ENCODE measurements around the gene ANKRD39. TPM values are rescaled to one million over a fixed set of nuclear protein-coding genes. Genes with fewer than 3 reads are reported as not detected.

The ANKRD39 gene, protein sequence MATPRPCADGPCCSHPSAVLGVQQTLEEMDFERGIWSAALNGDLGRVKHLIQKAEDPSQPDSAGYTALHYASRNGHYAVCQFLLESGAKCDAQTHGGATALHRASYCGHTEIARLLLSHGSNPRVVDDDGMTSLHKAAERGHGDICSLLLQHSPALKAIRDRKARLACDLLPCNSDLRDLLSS
- total RNA-seq: 3.7 TPM

GRCh38 chr2:96857667-96858372, at the start of gene ANKRD39:
Gene ANKRD39 (minus strand): TSS chr2:96858016. CDS start chr2:96857987, 29 bp downstream.
- Histone ChIP-seq H3K4me3 (ENCODE audit: low read length in 3 of 3) (peak within 1 kb of the TSS; percentile 69 to 86 (median 86)), H3K27ac (ENCODE audit: low read depth, low read length) (peak within 1 kb of the TSS; percentile 65), H3K9ac (ENCODE audit: low read depth in 1 of 3, low read length in 3 of 3) (peak within 1 kb of the TSS; percentile 67 to 92 (median 73)), H3K9me3 (ENCODE audit: control insufficient read depth in 3 of 3, low read length in 3 of 3) (no peaks in the 10 kb centered on the region), H3K27me3 (ENCODE audit: control insufficient read depth in 3 of 3, insufficient read depth in 3 of 3, low read length in 3 of 3) (no peaks in the 10 kb centered on the region), H3K36me3 (ENCODE audit: control insufficient read depth in 3 of 3, insufficient read depth in 3 of 3, low read length in 3 of 3) (peaks cover 19 to 26% (median 24%) of the 10 kb centered on the region in 3 donors), H3K4me1 (ENCODE audit: control insufficient read depth in 3 of 3, insufficient read depth in 3 of 3, low read length in 3 of 3) (peaks cover 19 to 26% (median 25%) of the 10 kb centered on the region in 3 donors)

DNA sequence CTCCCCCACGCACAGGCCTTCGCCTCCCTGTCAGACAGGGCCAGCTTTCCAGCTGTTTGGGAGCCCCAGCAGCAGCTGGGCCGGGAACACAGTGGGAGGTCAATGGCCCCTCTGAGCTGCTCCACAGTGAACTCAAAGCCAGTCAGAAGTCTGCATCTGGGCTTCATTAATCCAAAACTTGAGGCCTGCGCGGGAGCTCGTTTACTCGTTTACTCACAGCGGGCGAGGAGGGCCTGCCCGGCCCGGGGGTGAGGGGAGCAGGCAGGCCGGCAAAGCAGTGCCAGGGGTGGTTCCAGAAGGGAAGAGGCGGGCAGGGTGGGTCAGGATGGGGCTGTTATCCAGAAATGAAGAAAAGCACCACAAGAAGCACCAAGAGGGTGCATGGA, 48.9 kb upstream of the ANKRD39 start:
- peak overlapping the region; percentile 59 to 77 (median 74) for H3K9ac ChIP-seq (ENCODE audit: low read depth in 1 of 3, low read length in 3 of 3)
- H3K27ac ChIP-seq (ENCODE audit: low read depth, low read length): peak overlapping the region; percentile 84
- H3K36me3 ChIP-seq (ENCODE audit: control insufficient read depth in 3 of 3, insufficient read depth in 3 of 3, low read length in 3 of 3): no peaks in the 10 kb centered on the region
- peak overlapping the region; percentile 7 to 60 (median 46) for H3K4me3 ChIP-seq (ENCODE audit: low read length in 3 of 3)
- H3K4me1 ChIP-seq (ENCODE audit: control insufficient read depth in 3 of 3, insufficient read depth in 3 of 3, low read length in 3 of 3): peaks cover 22 to 26% (median 24%) of the 10 kb centered on the region in 3 donors
- H3K9me3 ChIP-seq (ENCODE audit: control insufficient read depth in 3 of 3, low read length in 3 of 3): no peaks in the 10 kb centered on the region
- no peaks in the 10 kb centered on the region for H3K27me3 ChIP-seq (ENCODE audit: control insufficient read depth in 3 of 3, insufficient read depth in 3 of 3, low read length in 3 of 3)

DNA sequence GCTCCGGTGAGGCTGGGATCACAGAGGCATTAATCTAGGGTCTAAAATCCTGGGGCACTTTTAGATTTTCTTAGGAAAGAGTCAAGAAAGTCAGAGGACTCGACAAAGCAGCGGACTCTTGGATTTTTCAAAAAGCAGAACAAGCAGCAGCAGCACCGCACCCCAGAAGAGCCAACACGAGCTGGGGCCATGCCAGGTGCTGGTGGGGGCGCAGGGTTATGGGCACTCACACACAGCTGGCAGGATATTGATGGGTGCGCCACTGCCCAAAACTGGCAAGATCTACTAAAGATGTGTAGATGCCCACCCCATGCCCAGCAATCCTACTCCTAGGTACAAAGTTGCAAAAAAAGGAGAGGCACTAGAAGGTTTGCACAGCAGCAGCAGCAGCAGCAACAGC, 46.0 kb upstream of the ANKRD39 start:
- H3K27ac ChIP-seq (ENCODE audit: low read depth, low read length): no peak overlapping the region
- no peak overlapping the region for H3K9ac ChIP-seq (ENCODE audit: low read depth in 1 of 3, low read length in 3 of 3)
- H3K4me1 ChIP-seq (ENCODE audit: control insufficient read depth in 3 of 3, insufficient read depth in 3 of 3, low read length in 3 of 3): peaks cover 27 to 32% (median 29%) of the 10 kb centered on the region in 3 donors

GRCh38 chr2:96903318-96903717, 45.5 kb upstream of the ANKRD39 start:
- no peak overlapping the region for H3K4me3 ChIP-seq (ENCODE audit: low read length in 3 of 3)
- H3K36me3 ChIP-seq (ENCODE audit: control insufficient read depth in 3 of 3, insufficient read depth in 3 of 3, low read length in 3 of 3): no peaks in the 10 kb centered on the region
- no peaks in the 10 kb centered on the region for H3K9me3 ChIP-seq (ENCODE audit: control insufficient read depth in 3 of 3, low read length in 3 of 3)
- peaks cover 30 to 34% (median 31%) of the 10 kb centered on the region in 3 donors for H3K4me1 ChIP-seq (ENCODE audit: control insufficient read depth in 3 of 3, insufficient read depth in 3 of 3, low read length in 3 of 3)
- H3K9ac ChIP-seq (ENCODE audit: low read depth in 1 of 3, low read length in 3 of 3): no peak overlapping the region
- H3K27me3 ChIP-seq (ENCODE audit: control insufficient read depth in 3 of 3, insufficient read depth in 3 of 3, low read length in 3 of 3): no peaks in the 10 kb centered on the region
- H3K27ac ChIP-seq (ENCODE audit: low read depth, low read length): no peak overlapping the region

More for the DNA sequence above, 46.0 kb upstream of the ANKRD39 start:
- Histone ChIP-seq H3K27me3 (ENCODE audit: control insufficient read depth in 3 of 3, insufficient read depth in 3 of 3, low read length in 3 of 3) (no peaks in the 10 kb centered on the region), H3K4me3 (ENCODE audit: low read length in 3 of 3) (no peak overlapping the region), H3K9me3 (ENCODE audit: control insufficient read depth in 3 of 3, low read length in 3 of 3) (no peaks in the 10 kb centered on the region), H3K36me3 (ENCODE audit: control insufficient read depth in 3 of 3, insufficient read depth in 3 of 3, low read length in 3 of 3) (no peaks in the 10 kb centered on the region)

- no peaks in the 10 kb centered on the region for H3K36me3 ChIP-seq (ENCODE audit: control insufficient read depth in 3 of 3, insufficient read depth in 3 of 3, low read length in 3 of 3)
- no peak overlapping the region for H3K9ac ChIP-seq (ENCODE audit: low read depth in 1 of 3, low read length in 3 of 3)
- peaks cover 13 to 24% (median 17%) of the 10 kb centered on the region in 3 donors for H3K4me1 ChIP-seq (ENCODE audit: control insufficient read depth in 3 of 3, insufficient read depth in 3 of 3, low read length in 3 of 3)
- no peak overlapping the region for H3K27ac ChIP-seq (ENCODE audit: low read depth, low read length)
- no peak overlapping the region for H3K4me3 ChIP-seq (ENCODE audit: low read length in 3 of 3)
- H3K27me3 ChIP-seq (ENCODE audit: control insufficient read depth in 3 of 3, insufficient read depth in 3 of 3, low read length in 3 of 3): no peaks in the 10 kb centered on the region
- H3K9me3 ChIP-seq (ENCODE audit: control insufficient read depth in 3 of 3, low read length in 3 of 3): no peaks in the 10 kb centered on the region
Observed at GRCh38 chr2:96900237-96900636, 42.4 kb upstream of the ANKRD39 start.

- H3K9me3 ChIP-seq (ENCODE audit: control insufficient read depth in 3 of 3, low read length in 3 of 3): no peaks in the 10 kb centered on the region
- no peak overlapping the region for H3K27ac ChIP-seq (ENCODE audit: low read depth, low read length)
- no peak overlapping the region for H3K9ac ChIP-seq (ENCODE audit: low read depth in 1 of 3, low read length in 3 of 3)
- H3K36me3 ChIP-seq (ENCODE audit: control insufficient read depth in 3 of 3, insufficient read depth in 3 of 3, low read length in 3 of 3): no peaks in the 10 kb centered on the region
- H3K4me1 ChIP-seq (ENCODE audit: control insufficient read depth in 3 of 3, insufficient read depth in 3 of 3, low read length in 3 of 3): peaks cover 18 to 29% (median 22%) of the 10 kb centered on the region in 3 donors
- H3K27me3 ChIP-seq (ENCODE audit: control insufficient read depth in 3 of 3, insufficient read depth in 3 of 3, low read length in 3 of 3): no peaks in the 10 kb centered on the region
- no peak overlapping the region for H3K4me3 ChIP-seq (ENCODE audit: low read length in 3 of 3)
Observed at GRCh38 chr2:96899413-96899741, 41.6 kb upstream of the ANKRD39 start.

GRCh38 chr2:96898641-96899412, 41.0 kb upstream of the ANKRD39 start:
- Histone ChIP-seq H3K4me1 (ENCODE audit: control insufficient read depth in 3 of 3, insufficient read depth in 3 of 3, low read length in 3 of 3) (peaks cover 21 to 31% (median 24%) of the 10 kb centered on the region in 3 donors), H3K27ac (ENCODE audit: low read depth, low read length) (no peak overlapping the region)

DNA sequence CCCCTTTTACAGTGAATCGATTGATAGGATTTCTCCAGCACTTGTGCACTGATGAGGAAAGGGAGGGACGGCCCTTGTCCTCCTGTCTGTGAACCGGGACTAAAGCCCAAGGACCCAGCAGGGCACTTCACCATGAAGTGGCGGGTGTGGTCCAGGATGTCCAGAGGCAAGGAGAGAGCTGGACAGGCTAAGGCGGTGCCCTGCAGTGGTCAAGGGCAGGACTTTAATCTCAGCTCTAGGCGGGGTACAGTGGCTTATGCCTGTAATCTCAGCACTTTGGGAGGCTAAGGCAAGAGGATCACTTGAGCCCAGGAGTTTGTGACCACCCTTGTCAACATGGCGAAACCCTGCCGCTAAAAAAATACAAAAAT, 40.3 kb upstream of the ANKRD39 start:
- no peak overlapping the region for H3K27ac ChIP-seq (ENCODE audit: low read depth, low read length)
- no peak overlapping the region for H3K9ac ChIP-seq (ENCODE audit: low read depth in 1 of 3, low read length in 3 of 3)
- H3K27me3 ChIP-seq (ENCODE audit: control insufficient read depth in 3 of 3, insufficient read depth in 3 of 3, low read length in 3 of 3): no peaks in the 10 kb centered on the region
- no peak overlapping the region for H3K4me3 ChIP-seq (ENCODE audit: low read length in 3 of 3)
- no peaks in the 10 kb centered on the region for H3K9me3 ChIP-seq (ENCODE audit: control insufficient read depth in 3 of 3, low read length in 3 of 3)
- peaks cover 28 to 36% (median 31%) of the 10 kb centered on the region in 3 donors for H3K4me1 ChIP-seq (ENCODE audit: control insufficient read depth in 3 of 3, insufficient read depth in 3 of 3, low read length in 3 of 3)
- H3K36me3 ChIP-seq (ENCODE audit: control insufficient read depth in 3 of 3, insufficient read depth in 3 of 3, low read length in 3 of 3): no peaks in the 10 kb centered on the region

More at GRCh38 chr2:96898641-96899412, 41.0 kb upstream of the ANKRD39 start:
- H3K36me3 ChIP-seq (ENCODE audit: control insufficient read depth in 3 of 3, insufficient read depth in 3 of 3, low read length in 3 of 3): no peaks in the 10 kb centered on the region
- H3K27me3 ChIP-seq (ENCODE audit: control insufficient read depth in 3 of 3, insufficient read depth in 3 of 3, low read length in 3 of 3): no peaks in the 10 kb centered on the region
- H3K9me3 ChIP-seq (ENCODE audit: control insufficient read depth in 3 of 3, low read length in 3 of 3): no peaks in the 10 kb centered on the region
- H3K9ac ChIP-seq (ENCODE audit: low read depth in 1 of 3, low read length in 3 of 3): peak overlapping the region in 1 of 3 donors; percentile 20
- H3K4me3 ChIP-seq (ENCODE audit: low read length in 3 of 3): no peak overlapping the region

GRCh38 chr2:96897491-96898134, 39.8 kb upstream of the ANKRD39 start:
- Histone ChIP-seq H3K27me3 (ENCODE audit: control insufficient read depth in 3 of 3, insufficient read depth in 3 of 3, low read length in 3 of 3) (no peaks in the 10 kb centered on the region), H3K4me1 (ENCODE audit: control insufficient read depth in 3 of 3, insufficient read depth in 3 of 3, low read length in 3 of 3) (peaks cover 33 to 41% (median 36%) of the 10 kb centered on the region in 3 donors), H3K27ac (ENCODE audit: low read depth, low read length) (no peak overlapping the region), H3K36me3 (ENCODE audit: control insufficient read depth in 3 of 3, insufficient read depth in 3 of 3, low read length in 3 of 3) (no peaks in the 10 kb centered on the region), H3K4me3 (ENCODE audit: low read length in 3 of 3) (no peak overlapping the region), H3K9ac (ENCODE audit: low read depth in 1 of 3, low read length in 3 of 3) (no peak overlapping the region), H3K9me3 (ENCODE audit: control insufficient read depth in 3 of 3, low read length in 3 of 3) (no peaks in the 10 kb centered on the region)

Data from skeletal muscle tissue (tissue), 4 donors.